Mesothelial cell of epicardium (in vitro differentiated cells): ENCODE measurements around the gene GOLGA6A. TPM values are rescaled to one million over a fixed set of nuclear protein-coding genes. Genes with fewer than 3 reads are reported as not detected.

ENCODE experiments used
- DNase-seq, 2 experiments: peaks; one replicate each; pipeline ENCODE4 v3.0.0; 2021; ENCODE audit warnings: low spot score in 2 of 2; ENCODE audit not compliant: unreplicated experiment in 2 of 2
- H3K27ac Mint-ChIP-seq: 2 replicates; pipeline ENCODE4 v1.8.0; 2021; ENCODE audit warnings: mixed read lengths
- H3K27me3 Mint-ChIP-seq: 2 replicates; pipeline ENCODE4 v1.8.0; 2021; ENCODE audit warnings: low read depth, mixed read lengths
- H3K36me3 Mint-ChIP-seq: 2 replicates; pipeline ENCODE4 v1.8.0; 2021; ENCODE audit warnings: mixed read lengths
- H3K4me1 Mint-ChIP-seq: 2 replicates; pipeline ENCODE4 v1.8.0; 2021; ENCODE audit warnings: mixed read lengths
- H3K4me3 Mint-ChIP-seq: 2 replicates; pipeline ENCODE4 v1.8.0; 2021; ENCODE audit warnings: mild to moderate bottlenecking, moderate library complexity, mixed read lengths
- H3K9me3 Mint-ChIP-seq: 2 replicates; pipeline ENCODE4 v1.8.0; 2021; ENCODE audit warnings: mixed read lengths
- total RNA-seq: library from RNA; stranded (reverse); gene quantifications from 3 replicates; pipeline ENCODE4 v1.2.1, GENCODE V29; 2021
- TF ChIP-seq, protein P1 (sequence below): fragments of 200-600 bp; sonication (generic); IDR thresholded peaks from one replicate; pipeline ENCODE4 v1.5.0; 2021; ENCODE audit warnings: antibody characterized with exemption; ENCODE audit not compliant: unreplicated experiment

Gene GOLGA6A
- total RNA-seq, 1 donor from 2014 or later = 0.94 TPM

DNA sequence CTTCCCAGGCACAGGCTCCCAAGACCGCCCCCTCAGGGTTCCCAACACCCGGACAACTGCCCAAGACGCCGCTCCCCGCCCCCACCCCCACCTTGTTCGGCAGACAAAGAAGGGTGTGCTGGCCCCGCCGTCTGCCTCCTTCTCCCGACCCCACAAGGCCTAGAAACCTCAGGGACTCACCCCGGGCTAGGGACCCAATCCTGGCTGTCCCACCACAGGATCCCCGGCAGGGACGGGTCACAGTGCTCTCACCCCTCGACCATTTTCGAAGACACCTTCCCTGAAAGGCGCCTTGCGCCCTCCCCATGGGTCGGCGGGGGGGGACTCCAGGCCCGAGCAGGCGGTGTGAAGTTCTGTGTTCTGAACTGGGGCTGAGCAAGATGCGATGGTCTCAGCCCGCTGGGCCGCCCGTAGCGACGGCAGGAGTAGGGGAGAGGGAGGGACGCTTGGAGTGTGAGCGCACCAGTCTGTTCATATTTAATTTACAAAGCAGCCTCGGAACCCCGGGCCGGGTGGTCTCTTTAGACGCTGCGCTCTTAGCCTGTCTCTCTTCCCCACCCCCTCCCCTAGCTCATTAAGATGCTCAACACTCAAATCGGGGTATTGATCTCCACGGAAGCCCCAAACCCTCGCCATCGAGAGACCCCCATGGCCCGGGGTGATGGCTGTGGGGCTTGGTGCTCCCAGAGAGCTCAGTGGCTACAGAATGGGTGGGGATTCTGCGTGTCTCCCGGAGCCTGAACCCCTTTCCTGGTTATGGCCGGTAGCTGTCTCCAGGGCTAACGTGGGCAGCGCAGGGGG is 46.6 kb upstream of the GOLGA6A start:
- H3K36me3 Mint-ChIP-seq = peaks cover 2% of the 10 kb centered on the region
- peaks cover 23% of the 10 kb centered on the region for H3K4me1 Mint-ChIP-seq
- H3K4me3 Mint-ChIP-seq = peak overlapping the region; percentile 64
- no peaks in the 10 kb centered on the region for H3K9me3 Mint-ChIP-seq
- peaks cover 98% of the 10 kb centered on the region for H3K27me3 Mint-ChIP-seq
- H3K27ac Mint-ChIP-seq = no peak overlapping the region
- no peak for DNase-seq
- TF ChIP-seq, protein P1, sequence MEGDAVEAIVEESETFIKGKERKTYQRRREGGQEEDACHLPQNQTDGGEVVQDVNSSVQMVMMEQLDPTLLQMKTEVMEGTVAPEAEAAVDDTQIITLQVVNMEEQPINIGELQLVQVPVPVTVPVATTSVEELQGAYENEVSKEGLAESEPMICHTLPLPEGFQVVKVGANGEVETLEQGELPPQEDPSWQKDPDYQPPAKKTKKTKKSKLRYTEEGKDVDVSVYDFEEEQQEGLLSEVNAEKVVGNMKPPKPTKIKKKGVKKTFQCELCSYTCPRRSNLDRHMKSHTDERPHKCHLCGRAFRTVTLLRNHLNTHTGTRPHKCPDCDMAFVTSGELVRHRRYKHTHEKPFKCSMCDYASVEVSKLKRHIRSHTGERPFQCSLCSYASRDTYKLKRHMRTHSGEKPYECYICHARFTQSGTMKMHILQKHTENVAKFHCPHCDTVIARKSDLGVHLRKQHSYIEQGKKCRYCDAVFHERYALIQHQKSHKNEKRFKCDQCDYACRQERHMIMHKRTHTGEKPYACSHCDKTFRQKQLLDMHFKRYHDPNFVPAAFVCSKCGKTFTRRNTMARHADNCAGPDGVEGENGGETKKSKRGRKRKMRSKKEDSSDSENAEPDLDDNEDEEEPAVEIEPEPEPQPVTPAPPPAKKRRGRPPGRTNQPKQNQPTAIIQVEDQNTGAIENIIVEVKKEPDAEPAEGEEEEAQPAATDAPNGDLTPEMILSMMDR = no peak

DNA sequence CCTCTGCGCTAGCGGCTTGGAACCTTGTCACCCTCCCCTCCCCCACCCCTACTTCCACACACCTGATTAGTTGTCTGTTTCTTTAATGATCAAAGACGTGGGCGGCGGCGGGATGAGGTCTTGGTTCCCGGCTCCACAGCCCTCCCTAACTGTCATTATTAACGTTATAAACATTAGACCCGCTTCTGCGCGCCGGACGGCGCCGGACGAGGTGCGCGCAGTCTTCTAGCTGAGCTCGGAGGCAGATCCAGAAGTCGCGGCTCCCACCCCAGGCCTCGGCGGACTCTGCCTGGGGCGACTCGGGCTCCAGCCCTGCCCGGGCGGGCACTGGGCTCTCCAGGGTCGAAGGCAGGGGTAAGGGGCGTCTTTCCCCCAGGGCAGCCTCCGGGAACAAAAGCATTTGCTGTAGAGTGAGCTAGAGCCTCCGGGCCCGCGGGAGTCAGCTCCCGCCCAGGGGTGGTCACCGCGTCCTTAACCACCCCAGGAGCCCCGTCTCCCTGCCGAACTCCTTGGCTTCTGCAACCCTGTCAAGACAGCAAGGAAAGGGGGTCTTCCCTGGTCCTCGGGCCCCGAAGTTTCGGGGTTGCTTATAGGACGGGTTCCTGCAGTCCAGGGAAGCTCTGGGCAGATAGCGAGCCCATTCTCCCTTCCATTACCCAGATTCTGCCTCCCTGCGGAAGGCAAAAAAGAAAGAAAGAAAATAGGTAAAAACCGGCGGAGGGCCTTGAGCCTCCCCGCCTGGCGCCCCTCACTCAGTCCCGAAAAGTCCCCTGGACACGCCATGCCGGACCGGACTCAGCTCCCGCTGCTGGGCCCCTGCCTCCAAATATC is 45.8 kb upstream of the GOLGA6A start:
- Mint-ChIP-seq H3K4me1 (peaks cover 23% of the 10 kb centered on the region), H3K9me3 (no peaks in the 10 kb centered on the region), H3K4me3 (peak overlapping the region; percentile 64), H3K36me3 (peaks cover 2% of the 10 kb centered on the region), H3K27ac (no peak overlapping the region), H3K27me3 (peaks cover 98% of the 10 kb centered on the region)
- TF ChIP-seq, protein P1 = no peak
- no peak for DNase-seq

DNA sequence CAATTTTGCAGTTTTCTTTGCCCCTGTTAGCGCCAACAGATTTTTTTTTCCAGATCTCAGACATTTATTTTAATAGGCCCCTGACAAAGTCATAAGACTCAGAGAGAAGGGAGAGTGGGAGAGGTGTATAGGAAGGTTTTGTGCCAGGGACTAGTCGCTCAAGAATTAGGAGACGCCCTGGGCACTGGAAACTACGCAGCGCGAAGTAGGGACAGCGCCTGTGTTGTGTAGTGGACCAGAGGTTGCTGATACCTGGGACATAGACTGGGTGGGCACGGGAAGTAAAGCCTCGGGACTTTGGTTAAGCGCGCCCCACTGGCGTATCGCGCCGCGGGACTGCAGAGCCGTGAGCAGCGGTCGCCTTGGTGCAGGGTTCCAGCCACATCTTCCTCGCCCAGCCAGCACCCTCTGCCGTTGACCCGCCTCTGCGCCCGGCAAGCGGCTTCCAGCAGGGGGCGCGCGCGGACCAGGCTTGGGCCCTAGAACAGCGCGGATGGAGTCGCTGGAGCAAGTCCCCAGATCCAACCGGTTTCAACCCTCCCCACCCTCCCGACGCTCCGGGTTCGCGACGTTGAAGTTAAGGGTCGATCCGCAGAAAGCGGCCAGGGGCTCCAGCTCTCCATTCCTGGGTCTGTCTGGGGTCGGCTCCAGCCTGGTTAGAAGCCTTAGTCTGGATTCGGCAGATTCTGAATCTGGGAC is 45.1 kb upstream of the GOLGA6A start:
- H3K4me3 Mint-ChIP-seq = peak overlapping the region; percentile 64
- H3K9me3 Mint-ChIP-seq = no peaks in the 10 kb centered on the region
- no peak overlapping the region for H3K27ac Mint-ChIP-seq
- H3K36me3 Mint-ChIP-seq = peaks cover 2% of the 10 kb centered on the region
- peak; percentile 87 to 97 for DNase-seq
- peaks cover 24% of the 10 kb centered on the region for H3K4me1 Mint-ChIP-seq
- H3K27me3 Mint-ChIP-seq = peaks cover 98% of the 10 kb centered on the region
- TF ChIP-seq, protein P1 = peak; percentile 98

- no peak overlapping the region for H3K4me3 Mint-ChIP-seq
- no peak for DNase-seq
- H3K36me3 Mint-ChIP-seq = no peaks in the 10 kb centered on the region
- TF ChIP-seq, protein P1 = no peak
- no peaks in the 10 kb centered on the region for H3K9me3 Mint-ChIP-seq
- H3K27me3 Mint-ChIP-seq = peaks cover 95% of the 10 kb centered on the region
- peaks cover 20% of the 10 kb centered on the region for H3K4me1 Mint-ChIP-seq
- H3K27ac Mint-ChIP-seq = no peak overlapping the region
These were observed 42.4 kb upstream of the GOLGA6A start for GRCh38 chr15:74124759-74125158.

DNA sequence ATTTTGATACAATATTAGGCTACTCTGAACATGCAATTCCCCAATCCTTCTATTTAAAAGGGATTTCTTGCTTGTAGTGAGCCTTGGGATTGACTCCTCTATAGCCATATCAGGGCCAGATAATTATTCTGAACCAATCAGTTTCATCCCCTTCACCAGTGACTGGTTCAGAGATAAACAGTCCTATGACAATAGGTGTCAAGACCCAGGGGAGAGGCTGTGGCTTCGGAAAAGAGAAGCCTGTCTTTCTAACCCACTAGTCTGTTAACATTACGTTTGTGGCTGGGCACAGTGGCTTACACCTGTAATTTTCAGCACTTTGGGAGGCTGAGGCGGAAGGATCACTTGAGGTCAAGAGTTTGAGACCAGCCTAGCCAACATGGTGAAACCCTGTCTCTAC is 41.8 kb upstream of the GOLGA6A start:
- H3K27me3 Mint-ChIP-seq = peaks cover 92% of the 10 kb centered on the region
- no peak for DNase-seq
- no peaks in the 10 kb centered on the region for H3K36me3 Mint-ChIP-seq
- H3K9me3 Mint-ChIP-seq = no peaks in the 10 kb centered on the region
- peaks cover 15% of the 10 kb centered on the region for H3K4me1 Mint-ChIP-seq
- TF ChIP-seq, protein P1 = no peak
- no peak overlapping the region for H3K27ac Mint-ChIP-seq
- H3K4me3 Mint-ChIP-seq = no peak overlapping the region
